H1 (cell line): ENCODE data around the gene MINDY3. TPM values are rescaled to one million over a fixed set of nuclear protein-coding genes. Genes with fewer than 3 reads are reported as not detected.

ENCODE experiments used
- CTCF ChIA-PET: fragments of 300-600 bp; sonication (Branson Sonifier 250); formaldehyde crosslinking; loops from one replicate; lab custom pipeline; 2021; ENCODE audit not compliant: partially characterized antibody; lab: Charles Lee
- POLR2A ChIA-PET: fragments of 300-600 bp; sonication (Branson Sonifier 250); formaldehyde crosslinking; loops from one replicate; lab custom pipeline; 2021; ENCODE audit warnings: inconsistent platforms; ENCODE audit not compliant: partially characterized antibody; lab: Charles Lee
- DNase-seq, 2 experiments: peaks; one replicate each; pipeline versions ENCODE4 v3.0.0 to v3.0.0-alpha.2; 2010 to 2022; ENCODE audit warnings: low spot score in 2 of 2, low read depth in 1 of 2, mixed read lengths in 1 of 2
- FAIRE-seq: peaks from 2 replicates; lab custom pipeline; 2011; peaks lifted over from hg19 to GRCh38; lab: Jason Lieb, UNC
- H2AFZ ChIP-seq: 2 replicates; pipeline ENCODE4 v1.8.1; 2012; ENCODE audit warnings: low read length, inconsistent platforms
- H2AK5ac ChIP-seq: 2 replicates; pipeline ENCODE4 v1.6.1; 2013; ENCODE audit warnings: low read depth, low read length
- H2BK120ac ChIP-seq: replicated peaks from 2 replicates; pipeline ENCODE3; 2013; ENCODE audit warnings: low read depth, low read length, inconsistent platforms
- H2BK12ac ChIP-seq: 2 replicates; pipeline ENCODE4 v1.6.1; 2013; ENCODE audit warnings: low read depth, low read length
- H2BK15ac ChIP-seq: 2 replicates; pipeline ENCODE4 v1.6.1; 2013; ENCODE audit warnings: low read length
- H2BK20ac ChIP-seq: 2 replicates; pipeline ENCODE4 v1.6.1; 2013; ENCODE audit warnings: low read length
- H2BK5ac ChIP-seq: 2 replicates; pipeline ENCODE4 v1.6.1; 2013; ENCODE audit warnings: low read depth, low read length
- H3K14ac ChIP-seq: 2 replicates; pipeline ENCODE4 v1.6.1; 2013; ENCODE audit warnings: inconsistent platforms; ENCODE audit not compliant: insufficient read length
- H3K18ac ChIP-seq: 2 replicates; pipeline ENCODE4 v1.6.1; 2013; ENCODE audit warnings: low read length; ENCODE audit errors: extremely low read depth
- H3K23ac ChIP-seq: 2 replicates; pipeline ENCODE4 v1.6.1; 2013; ENCODE audit warnings: inconsistent platforms; ENCODE audit not compliant: insufficient read length
- H3K23me2 ChIP-seq: 2 replicates; pipeline ENCODE4 v1.6.1; 2013; ENCODE audit warnings: low read depth, low read length
- H3K27ac ChIP-seq: 2 replicates; pipeline ENCODE4 v1.6.1; 2011; ENCODE audit warnings: low read depth, low read length, inconsistent platforms
- H3K27me3 ChIP-seq, 4 experiments: replicated peaks in 1 of 4; 1 replicate in 1 of 4; 2 replicates in 3 of 4; pipeline versions ENCODE4 v1.6.1 to v1.8.1; 2011 to 2013; ENCODE audit warnings: low read length in 3 of 4, mild to moderate bottlenecking in 3 of 4, inconsistent platforms in 2 of 4, mixed read lengths in 2 of 4, moderate library complexity in 1 of 4; ENCODE audit not compliant: control insufficient read depth in 3 of 4, insufficient read depth in 3 of 4; ENCODE audit errors: extremely low read depth in 1 of 4
- H3K36me3 ChIP-seq, 4 experiments: 2 replicates each; pipeline versions ENCODE4 v1.6.1 to v1.8.1; 2011 to 2013; ENCODE audit warnings: mild to moderate bottlenecking in 4 of 4, low read length in 3 of 4, moderate library complexity in 2 of 4, control low read depth in 1 of 4, inconsistent platforms in 1 of 4; ENCODE audit not compliant: insufficient read depth in 4 of 4, control insufficient read depth in 2 of 4
- H3K4ac ChIP-seq: replicated peaks from 2 replicates; pipeline ENCODE3; 2013; ENCODE audit warnings: low read length, low read depth, mixed read lengths, inconsistent platforms; ENCODE audit not compliant: insufficient read length
- H3K4me1 ChIP-seq, 4 experiments: replicated peaks in 1 of 4; 1 replicate in 1 of 4; 2 replicates in 3 of 4; pipeline versions ENCODE4 v1.6.1 to v1.8.1; 2011 to 2013; ENCODE audit warnings: low read length in 3 of 4, inconsistent platforms in 2 of 4, mixed read lengths in 1 of 4; ENCODE audit not compliant: insufficient read depth in 4 of 4, control insufficient read depth in 3 of 4
- H3K4me2 ChIP-seq, 2 experiments: 2 replicates each; pipeline versions ENCODE4 v1.6.1 to v1.8.1; 2011 to 2013; ENCODE audit warnings: low read depth in 2 of 2, low read length in 2 of 2, control low read depth in 1 of 2, inconsistent platforms in 1 of 2, mild to moderate bottlenecking in 1 of 2; ENCODE audit not compliant: insufficient read depth in 1 of 2
- H3K4me3 ChIP-seq, 4 experiments: fragments of 200-600, 300-600 bp in 1 of 4; sonication (generic), shearing (Covaris generic), sonication (Bioruptor Twin) in 1 of 4; 2 replicates each; pipeline versions ENCODE4 v1.5.1 to v1.8.1; 2011 to 2016; ENCODE audit warnings: low read length in 4 of 4, low read depth in 3 of 4, control low read depth in 2 of 4, inconsistent platforms in 2 of 4, mild to moderate bottlenecking in 2 of 4, mixed read lengths in 1 of 4, moderate library complexity in 1 of 4; ENCODE audit not compliant: insufficient read depth in 2 of 4; ENCODE audit errors: extremely low read depth in 1 of 4
- H3K56ac ChIP-seq: replicated peaks from 2 replicates; pipeline ENCODE3; 2013; ENCODE audit warnings: low read depth, mild to moderate bottlenecking, mixed read lengths, low read length, inconsistent platforms; ENCODE audit not compliant: insufficient read length
- H3K79me1 ChIP-seq: 2 replicates; pipeline ENCODE4 v1.6.1; 2013; ENCODE audit warnings: low read depth, low read length, control low read depth
- H3K79me2 ChIP-seq, 2 experiments: 2 replicates each; pipeline versions ENCODE4 v1.6.1 to v1.8.1; 2012 to 2013; ENCODE audit warnings: low read length in 2 of 2, mild to moderate bottlenecking in 2 of 2, inconsistent platforms in 1 of 2; ENCODE audit not compliant: insufficient read depth in 2 of 2, control insufficient read depth in 1 of 2
- H3K9ac ChIP-seq, 4 experiments: replicated peaks in 1 of 4; 1 replicate in 1 of 4; 2 replicates in 3 of 4; pipeline versions ENCODE4 v1.6.1 to v1.8.1; 2011 to 2013; ENCODE audit warnings: low read depth in 3 of 4, low read length in 3 of 4, control low read depth in 2 of 4, mild to moderate bottlenecking in 2 of 4, moderate library complexity in 2 of 4, inconsistent platforms in 1 of 4; ENCODE audit errors: extremely low read depth in 1 of 4
- H3K9me3 ChIP-seq, 2 experiments: 2 replicates each; pipeline versions ENCODE4 v1.6.1 to v1.8.1; 2012 to 2013; ENCODE audit warnings: mild to moderate bottlenecking in 2 of 2, moderate library complexity in 2 of 2, control low read depth in 1 of 2, inconsistent platforms in 1 of 2, low read depth in 1 of 2, low read length in 1 of 2, mixed read lengths in 1 of 2; ENCODE audit not compliant: insufficient read depth in 2 of 2
- H4K20me1 ChIP-seq, 2 experiments: replicated peaks in 1 of 2; 2 replicates each; pipeline versions ENCODE3 to v1.8.1; 2011 to 2013; ENCODE audit warnings: inconsistent platforms in 2 of 2, low read length in 2 of 2, mild to moderate bottlenecking in 1 of 2; ENCODE audit not compliant: insufficient read depth in 2 of 2, control insufficient read depth in 1 of 2
- H4K5ac ChIP-seq: 2 replicates; pipeline ENCODE4 v1.6.1; 2013; ENCODE audit warnings: low read length, low read depth, mixed read lengths, inconsistent platforms; ENCODE audit not compliant: insufficient read length
- H4K8ac ChIP-seq: 2 replicates; pipeline ENCODE4 v1.8.0; 2013; ENCODE audit warnings: mild to moderate bottlenecking, moderate library complexity, low read length, inconsistent platforms; ENCODE audit not compliant: insufficient read depth; ENCODE audit errors: extremely low read depth
- H4K91ac ChIP-seq: replicated peaks from 2 replicates; pipeline ENCODE3; 2013; ENCODE audit warnings: low read length, mixed read lengths, inconsistent platforms; ENCODE audit not compliant: insufficient read length
- HDAC6 ChIP-seq: IDR thresholded peaks from one replicate; pipeline ENCODE4 v1.7.1; 2012; ENCODE audit warnings: low read depth, mild to moderate bottlenecking, inconsistent platforms, low read length, moderate library complexity
- POLR2A ChIP-seq, 2 experiments: IDR thresholded peaks; 1 replicate in 1 of 2; 2 replicates in 1 of 2; pipeline ENCODE4 v1.6.1; 2011; ENCODE audit warnings: low read depth in 2 of 2, low read length in 2 of 2, mild to moderate bottlenecking in 2 of 2; ENCODE audit errors: control extremely low read depth in 1 of 2
- SAP30 ChIP-seq: fragments of 300-600 bp; sonication (generic); IDR thresholded peaks from 2 replicates; pipeline ENCODE4 v1.7.1; 2012; ENCODE audit warnings: low read length, moderate library complexity, mild to moderate bottlenecking, inconsistent platforms; ENCODE audit not compliant: insufficient read depth, insufficient replicate concordance
- WGBS, 2 experiments: shearing (Covaris generic) in 1 of 2; methylation state at CpG; one replicate each; pipeline versions ENCODE4 v1.1.6 to v1.1.7; 2013 to 2015; ENCODE audit warnings: low lambda C conversion rate in 2 of 2, mixed read lengths in 2 of 2, inconsistent platforms in 1 of 2, low coverage in 1 of 2, missing lambda C conversion rate in 1 of 2; ENCODE audit not compliant: insufficient replicate concordance in 2 of 2, insufficient coverage in 1 of 2, insufficient read length in 1 of 2; ENCODE audit errors: extremely low coverage in 1 of 2, missing lambda C conversion rate in 1 of 2; 5-methylcytosine and 5-hydroxymethylcytosine counted together
- polyA plus RNA-seq, 7 experiments: library from polyadenylated mRNA; depleted of rRNA in 3 of 7; stranded (reverse) in 5 of 7; unstranded in 2 of 7; fragments of >200 nt in 5 of 7; fragments of 200-250 nt in 2 of 7; gene quantifications; 1 replicate in 5 of 7; 2 replicates in 1 of 7; 4 replicates in 1 of 7; pipeline versions ENCODE4 v1.2.1 to v1.2.3, GENCODE V29; 2011 to 2013; ENCODE audit warnings: missing spikeins in 2 of 7, mixed read lengths in 2 of 7
- total RNA-seq: library from RNA; stranded (reverse); fragmentation: NEBNext Ultra II Directional; extraction: Animal tissue kit (Norgen Biotek cat#: 25700); gene quantifications from 2 replicates; pipeline ENCODE4 v1.2.1, GENCODE V29; 2021

Gene MINDY3
- total and polyA plus RNA-seq, 2 of the 8 experiments (the other 6 are each of a cell fraction or from before 2014, with no cell fraction given): 4.6 to 13.6 TPM

DNA sequence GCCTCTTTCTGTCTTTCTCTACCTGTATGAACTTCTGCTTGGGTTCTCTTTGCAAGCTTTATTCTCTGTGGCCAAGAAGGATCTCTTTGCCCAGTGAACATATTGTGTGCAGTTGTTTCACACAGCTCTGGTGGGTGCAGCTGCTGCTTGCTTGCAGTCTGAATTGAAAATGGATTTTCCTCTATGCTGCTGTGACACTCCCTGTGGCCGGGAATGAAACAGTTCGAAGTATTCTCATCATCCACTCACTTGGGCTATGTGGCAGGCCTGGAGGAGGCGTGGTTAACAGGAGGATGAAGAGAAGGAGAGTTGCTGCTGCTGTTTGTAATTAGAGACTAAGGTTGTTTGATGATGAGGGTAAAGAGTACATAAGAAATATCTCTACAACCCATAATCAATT is 112.2 kb downstream of the MINDY3 start:
- Histone ChIP-seq H3K79me1 (no peaks in the 10 kb centered on the region), H4K91ac (no peak overlapping the region), H3K4me2 (no peak overlapping the region), H3K9me3 (no peaks in the 10 kb centered on the region), H3K36me3 (no peaks in the 10 kb centered on the region), H2BK20ac (no peak overlapping the region), H3K23me2 (no peaks in the 10 kb centered on the region), H3K23ac (no peak overlapping the region), H3K4ac (no peak overlapping the region), H4K20me1 (no peaks in the 10 kb centered on the region), H3K56ac (no peak overlapping the region), H2BK15ac (no peak overlapping the region), H2AFZ (no peak overlapping the region), H3K18ac (no peak overlapping the region), H2BK5ac (no peak overlapping the region), H2BK12ac (no peak overlapping the region), H3K9ac (no peak overlapping the region), H3K4me3 (no peak overlapping the region), H3K14ac (no peak overlapping the region), H3K27ac (no peak overlapping the region), H2AK5ac (no peak overlapping the region), H4K5ac (no peak overlapping the region), H3K27me3 (no peaks in the 10 kb centered on the region), H3K4me1 (no peaks in the 10 kb centered on the region), H3K79me2 (no peaks in the 10 kb centered on the region), H4K8ac (no peak overlapping the region), H2BK120ac (no peak overlapping the region)
- TF ChIP-seq POLR2A (IDR thresholded peaks at IDR 0.05; ENCODE audit: control extremely low read depth in 1 of 2, low read depth in 2 of 2, low read length in 2 of 2) (no peak), SAP30 (no peak), HDAC6 (no peak)
- DNase-seq (no peak), FAIRE-seq (no peak)
- ChIA-PET CTCF (no interaction called here), POLR2A (no interaction called here)
- 83% methylated on average over 3 of the region's 3 CpGs; no CpG with 5 or more reads in 1 of the 2 experiments for WGBS, 2 experiments
